Measurements from ENCODE around the gene GRK5.

- TF ChIP-seq, protein P1, sequence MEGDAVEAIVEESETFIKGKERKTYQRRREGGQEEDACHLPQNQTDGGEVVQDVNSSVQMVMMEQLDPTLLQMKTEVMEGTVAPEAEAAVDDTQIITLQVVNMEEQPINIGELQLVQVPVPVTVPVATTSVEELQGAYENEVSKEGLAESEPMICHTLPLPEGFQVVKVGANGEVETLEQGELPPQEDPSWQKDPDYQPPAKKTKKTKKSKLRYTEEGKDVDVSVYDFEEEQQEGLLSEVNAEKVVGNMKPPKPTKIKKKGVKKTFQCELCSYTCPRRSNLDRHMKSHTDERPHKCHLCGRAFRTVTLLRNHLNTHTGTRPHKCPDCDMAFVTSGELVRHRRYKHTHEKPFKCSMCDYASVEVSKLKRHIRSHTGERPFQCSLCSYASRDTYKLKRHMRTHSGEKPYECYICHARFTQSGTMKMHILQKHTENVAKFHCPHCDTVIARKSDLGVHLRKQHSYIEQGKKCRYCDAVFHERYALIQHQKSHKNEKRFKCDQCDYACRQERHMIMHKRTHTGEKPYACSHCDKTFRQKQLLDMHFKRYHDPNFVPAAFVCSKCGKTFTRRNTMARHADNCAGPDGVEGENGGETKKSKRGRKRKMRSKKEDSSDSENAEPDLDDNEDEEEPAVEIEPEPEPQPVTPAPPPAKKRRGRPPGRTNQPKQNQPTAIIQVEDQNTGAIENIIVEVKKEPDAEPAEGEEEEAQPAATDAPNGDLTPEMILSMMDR (conservative IDR thresholded peaks at IDR 0.05; ENCODE audit: low read length) = no peak
- TF ChIP-seq EZH2phosphoT487 (IDR thresholded peaks at IDR 0.05; ENCODE audit: borderline replicate concordance) = no peak
Measured at GRCh38 chr10:119318411-119319160, 111.2 kb downstream of the GRK5 start.

Measured in Loucy (cell line).